ENCODE data around the gene C22orf42.
"Not testable (repeated sequence)": the region's sequence is repeated elsewhere in the genome, so short reads cannot be mapped to it uniquely, and the experiment has no call there.

GRCh38 chr22:32193346-32193745 lies 34.2 kb upstream of the C22orf42 start:
- TF ChIP-seq GABPA (IDR thresholded peaks at IDR 0.05; ENCODE audit: low read depth); POLR2AphosphoS5 (IDR thresholded peaks at IDR 0.05; ENCODE audit: low read depth); CTCF (IDR thresholded peaks at IDR 0.05; ENCODE audit: insufficient read depth, low read length); REST (IDR thresholded peaks at IDR 0.05; ENCODE audit: insufficient replicate concordance, low read depth); SPI1 (IDR thresholded peaks at IDR 0.05; ENCODE audit: borderline replicate concordance, low read depth): not testable (repeated sequence)
